Endodermal cell (in vitro differentiated cells): ENCODE measurements around the gene AHI1. TPM values are rescaled to one million over a fixed set of nuclear protein-coding genes. Genes with fewer than 3 reads are reported as not detected.

ENCODE experiments used
- DNase-seq: peaks from one replicate; pipeline ENCODE4 v3.0.0-alpha.2; 2017
- H3K27ac ChIP-seq: 2 replicates; pipeline ENCODE4 v1.5.1; 2013; ENCODE audit warnings: mild to moderate bottlenecking, low read depth, low read length, moderate library complexity
- H3K27me3 ChIP-seq: 2 replicates; pipeline ENCODE4 v1.6.1; 2013; ENCODE audit warnings: mild to moderate bottlenecking, low read length, moderate library complexity; ENCODE audit not compliant: insufficient read depth, control insufficient read depth, poor library complexity, severe bottlenecking
- H3K36me3 ChIP-seq: 2 replicates; pipeline ENCODE4 v1.7.0; 2013; ENCODE audit warnings: mild to moderate bottlenecking, low read length, moderate library complexity; ENCODE audit not compliant: control insufficient read depth, insufficient read depth
- H3K4me1 ChIP-seq: one replicate; pipeline ENCODE4 v1.7.0; 2013; ENCODE audit warnings: low read length; ENCODE audit not compliant: control insufficient read depth, insufficient read depth
- H3K4me3 ChIP-seq: 2 replicates; pipeline ENCODE4 v1.5.1; 2013; ENCODE audit warnings: mild to moderate bottlenecking, low read length, moderate library complexity
- H3K9ac ChIP-seq: 2 replicates; pipeline ENCODE4 v1.6.1; 2013; ENCODE audit warnings: mild to moderate bottlenecking, low read length, moderate library complexity; ENCODE audit not compliant: poor library complexity, severe bottlenecking; ENCODE audit errors: extremely low read depth
- H3K9me3 ChIP-seq: 2 replicates; pipeline ENCODE4 v1.6.1; 2013; ENCODE audit warnings: mild to moderate bottlenecking, low read length, moderate library complexity; ENCODE audit not compliant: control insufficient read depth
- H3K27ac Mint-ChIP-seq: 2 replicates; pipeline ENCODE4 v1.8.0; 2020; ENCODE audit warnings: mixed read lengths
- H3K27me3 Mint-ChIP-seq: 2 replicates; pipeline ENCODE4 v1.8.0; 2021; ENCODE audit warnings: mild to moderate bottlenecking, mixed read lengths; ENCODE audit not compliant: insufficient read depth
- H3K36me3 Mint-ChIP-seq: 2 replicates; pipeline ENCODE4 v1.8.0; 2020; ENCODE audit warnings: low read depth, mixed read lengths
- H3K4me1 Mint-ChIP-seq: 2 replicates; pipeline ENCODE4 v1.8.0; 2020; ENCODE audit warnings: mixed read lengths
- H3K4me3 Mint-ChIP-seq: 2 replicates; pipeline ENCODE4 v1.8.0; 2020; ENCODE audit warnings: mild to moderate bottlenecking, moderate library complexity, mixed read lengths
- H3K9me3 Mint-ChIP-seq: 2 replicates; pipeline ENCODE4 v1.8.0; 2020; ENCODE audit warnings: mild to moderate bottlenecking, mixed read lengths
- WGBS, 2 experiments: methylation state at CpG; one replicate each; pipeline versions ENCODE4 v1.1.5 to v1.1.7; 2013; ENCODE audit warnings: missing lambda C conversion rate in 2 of 2, mixed read lengths in 1 of 2; ENCODE audit not compliant: insufficient coverage in 1 of 2, insufficient read length in 1 of 2; 5-methylcytosine and 5-hydroxymethylcytosine counted together
- total RNA-seq, 2 donors: library from RNA; stranded (reverse); fragmentation: NEBNext Ultra II Directional in 1 of 2; extraction: Animal tissue kit (Norgen Biotek cat#: 25700) in 1 of 2; gene quantifications; 2 replicates in 1 of 2; 3 replicates in 1 of 2; pipeline ENCODE4 v1.2.1, GENCODE V29; 2021
- TF ChIP-seq, protein P1 (sequence below): fragments of 200-600 bp; sonication (generic); conservative IDR thresholded peaks from 2 replicates; pipeline ENCODE4 v1.5.0; 2021; ENCODE audit warnings: antibody characterized with exemption, mild to moderate bottlenecking

The AHI1 gene
- total RNA-seq, 2 donors from 2014 or later = 24.9 to 34.9 TPM

DNA sequence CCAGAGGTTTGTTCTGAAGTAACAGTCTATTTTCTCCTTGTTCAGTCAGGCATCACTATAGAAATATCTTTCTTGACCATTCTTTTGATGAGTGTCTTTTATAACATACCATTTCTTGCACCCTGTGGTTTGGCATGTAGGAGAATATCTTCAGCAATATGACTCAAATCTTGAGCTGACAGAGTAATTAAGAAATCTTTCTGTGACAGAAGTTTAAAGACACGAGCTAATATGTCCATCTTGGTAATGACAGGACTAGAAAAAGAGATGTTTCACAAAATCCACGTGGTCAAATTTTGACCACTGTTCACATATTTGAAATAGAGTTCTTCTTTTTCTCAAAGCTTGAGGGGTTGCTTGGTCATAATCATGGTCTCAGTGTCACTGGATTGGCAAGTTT is 166.5 kb downstream of the AHI1 start:
- Histone ChIP-seq H3K27ac (no peak overlapping the region), H3K9me3 (no peaks in the 10 kb centered on the region), H3K4me1 (no peaks in the 10 kb centered on the region), H3K27me3 (peaks cover 5% of the 10 kb centered on the region), H3K4me3 (no peak overlapping the region), H3K36me3 (no peaks in the 10 kb centered on the region), H3K9ac (no peak overlapping the region)
- Mint-ChIP-seq H3K27ac (no peak overlapping the region), H3K4me3 (no peak overlapping the region), H3K9me3 (no peaks in the 10 kb centered on the region), H3K27me3 (no peaks in the 10 kb centered on the region), H3K4me1 (peaks cover 6% of the 10 kb centered on the region), H3K36me3 (peaks cover 6% of the 10 kb centered on the region)
- 94 to 95% methylated on average over 2 of the region's 2 CpGs for WGBS, 2 experiments
- no peak for DNase-seq
- TF ChIP-seq, protein P1, sequence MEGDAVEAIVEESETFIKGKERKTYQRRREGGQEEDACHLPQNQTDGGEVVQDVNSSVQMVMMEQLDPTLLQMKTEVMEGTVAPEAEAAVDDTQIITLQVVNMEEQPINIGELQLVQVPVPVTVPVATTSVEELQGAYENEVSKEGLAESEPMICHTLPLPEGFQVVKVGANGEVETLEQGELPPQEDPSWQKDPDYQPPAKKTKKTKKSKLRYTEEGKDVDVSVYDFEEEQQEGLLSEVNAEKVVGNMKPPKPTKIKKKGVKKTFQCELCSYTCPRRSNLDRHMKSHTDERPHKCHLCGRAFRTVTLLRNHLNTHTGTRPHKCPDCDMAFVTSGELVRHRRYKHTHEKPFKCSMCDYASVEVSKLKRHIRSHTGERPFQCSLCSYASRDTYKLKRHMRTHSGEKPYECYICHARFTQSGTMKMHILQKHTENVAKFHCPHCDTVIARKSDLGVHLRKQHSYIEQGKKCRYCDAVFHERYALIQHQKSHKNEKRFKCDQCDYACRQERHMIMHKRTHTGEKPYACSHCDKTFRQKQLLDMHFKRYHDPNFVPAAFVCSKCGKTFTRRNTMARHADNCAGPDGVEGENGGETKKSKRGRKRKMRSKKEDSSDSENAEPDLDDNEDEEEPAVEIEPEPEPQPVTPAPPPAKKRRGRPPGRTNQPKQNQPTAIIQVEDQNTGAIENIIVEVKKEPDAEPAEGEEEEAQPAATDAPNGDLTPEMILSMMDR = no peak

DNA sequence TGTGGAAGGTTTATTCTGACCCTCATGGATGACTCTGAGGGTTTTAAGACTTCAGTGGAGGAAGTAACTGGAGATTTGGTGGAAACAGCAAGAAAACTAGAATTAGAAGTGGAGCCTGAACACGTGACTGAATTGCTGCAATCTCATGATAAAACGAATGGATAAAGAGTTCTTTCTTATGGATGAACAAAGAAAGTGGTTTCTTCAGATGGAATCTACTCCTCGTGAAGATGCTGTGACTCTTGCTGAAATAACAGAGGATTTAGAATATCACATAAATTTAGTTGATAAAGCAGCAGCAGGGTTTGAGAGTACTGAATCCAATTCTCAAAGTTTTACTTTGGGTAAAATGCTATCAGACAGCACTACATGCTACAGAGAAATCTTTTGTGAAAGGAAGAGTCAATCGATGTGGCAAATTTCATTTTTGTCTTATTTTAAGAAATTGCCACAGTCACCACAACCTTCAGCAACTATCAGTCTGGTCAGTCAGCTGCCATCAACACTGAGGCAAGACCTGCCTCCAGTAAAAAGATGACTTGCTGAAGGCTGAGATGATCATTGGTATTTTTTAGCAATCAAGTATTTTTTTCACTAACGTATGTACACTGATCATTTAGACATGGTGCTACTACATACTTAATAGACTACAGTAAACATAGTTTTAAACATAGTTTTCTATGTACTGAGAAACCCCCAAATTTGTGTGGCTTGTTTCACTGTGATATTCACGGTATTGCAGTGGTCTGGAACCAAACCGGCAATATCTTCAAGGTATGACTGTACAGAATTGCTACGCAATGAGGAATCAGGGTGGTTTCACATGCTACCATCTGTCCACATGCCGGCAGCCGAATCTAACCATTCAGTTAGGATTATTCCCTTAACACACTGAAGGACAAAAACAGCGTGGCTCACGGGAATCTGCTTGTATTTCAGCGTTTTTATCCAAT is 167.4 kb downstream of the AHI1 start:
- Histone ChIP-seq H3K36me3 (no peaks in the 10 kb centered on the region), H3K27me3 (peaks cover 5% of the 10 kb centered on the region), H3K9ac (no peak overlapping the region), H3K27ac (no peak overlapping the region), H3K4me1 (no peaks in the 10 kb centered on the region), H3K9me3 (no peaks in the 10 kb centered on the region), H3K4me3 (no peak overlapping the region)
- DNase-seq = no peak
- Mint-ChIP-seq H3K4me3 (no peak overlapping the region), H3K27ac (no peak overlapping the region), H3K36me3 (peaks cover 6% of the 10 kb centered on the region), H3K27me3 (no peaks in the 10 kb centered on the region), H3K4me1 (peaks cover 13% of the 10 kb centered on the region), H3K9me3 (no peaks in the 10 kb centered on the region)
- TF ChIP-seq, protein P1 = no peak
- WGBS, 2 experiments = 91 to 93% methylated on average over 10 to 13 of the region's 13 CpGs

DNA sequence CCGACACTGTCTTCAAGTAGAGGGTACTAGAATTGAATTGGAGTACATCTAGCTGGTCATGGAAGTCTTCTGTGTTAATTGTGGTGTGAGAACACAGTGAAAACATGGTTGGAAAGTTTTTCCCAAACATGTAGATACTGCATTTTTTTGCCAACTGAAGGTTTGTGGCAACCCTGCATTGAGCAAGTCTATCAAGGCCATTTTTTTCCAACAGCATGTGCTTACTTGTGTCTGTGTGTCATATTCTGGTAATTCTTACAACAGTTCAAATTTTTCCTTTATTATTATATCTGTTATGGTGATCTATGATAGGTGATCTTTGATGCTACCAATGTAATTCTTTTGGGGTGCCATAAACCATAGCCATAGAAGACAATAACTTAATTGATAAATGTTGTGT is 169.4 kb downstream of the AHI1 start:
- 85 to 100% methylated on average over 1 of the region's 1 CpG for WGBS, 2 experiments
- no peak for DNase-seq
- Mint-ChIP-seq H3K9me3 (no peaks in the 10 kb centered on the region), H3K4me3 (no peak overlapping the region), H3K27me3 (no peaks in the 10 kb centered on the region), H3K27ac (no peak overlapping the region), H3K36me3 (peaks cover 6% of the 10 kb centered on the region), H3K4me1 (peaks cover 14% of the 10 kb centered on the region)
- H3K36me3 ChIP-seq = no peaks in the 10 kb centered on the region
- no peaks in the 10 kb centered on the region for H3K4me1 ChIP-seq
- no peaks in the 10 kb centered on the region for H3K9me3 ChIP-seq
- H3K27ac ChIP-seq = no peak overlapping the region
- H3K4me3 ChIP-seq = no peak overlapping the region
- H3K9ac ChIP-seq = no peak overlapping the region
- peaks cover 5% of the 10 kb centered on the region for H3K27me3 ChIP-seq
- TF ChIP-seq, protein P1 = no peak
